ENCODE results near the gene ADAMTS17.

DNA sequence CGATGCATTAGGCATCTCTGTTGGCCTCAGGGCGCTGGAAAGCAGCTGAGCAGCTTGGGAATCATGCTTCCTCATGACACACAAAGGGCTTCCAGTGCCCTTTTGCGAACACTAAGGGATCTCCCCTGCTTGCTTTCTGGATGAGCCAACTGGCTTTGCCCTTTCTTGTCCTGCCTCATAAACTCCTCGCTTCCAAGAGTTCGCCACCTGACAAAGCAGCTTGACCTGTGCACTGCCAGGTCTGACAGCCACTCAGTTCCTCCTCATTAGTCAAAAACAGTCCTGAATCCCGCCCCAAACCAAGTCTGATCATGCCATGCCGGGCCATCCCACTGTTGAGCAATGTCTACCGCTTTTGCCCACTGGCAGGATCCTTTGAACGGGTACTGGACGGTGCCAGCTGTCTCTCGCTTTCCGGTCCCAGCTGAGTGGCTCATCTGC lies 343.1 kb downstream of the ADAMTS17 start:
- no peak for TF ChIP-seq CTCF (IDR thresholded peaks at IDR 0.05; ENCODE audit: low read depth, low read length)
- no peak for TF ChIP-seq EZH2phosphoT487 (IDR thresholded peaks at IDR 0.05; ENCODE audit: low read depth)

Data from OCI-LY3 (cell line).